WTC11 (cell line): ENCODE results near the gene DYNC1I1. TPM values are rescaled to one million over a fixed set of nuclear protein-coding genes. Genes with fewer than 3 reads are reported as not detected.
A peak's percentile ranks its signal among the peaks of the same experiment; 100 is the strongest.

Source experiments
- ATAC-seq: fragments of 200-7000 bp; cut with Tn5 transposase; 2 replicates; pipeline ENCODE4 v1.10.0; 2021; ENCODE audit warnings: mild to moderate bottlenecking, moderate library complexity
- CTCF ChIA-PET: fragments of 300-600 bp; sonication (Branson Sonifier 250); formaldehyde crosslinking; loops from one replicate; lab custom pipeline; 2021; ENCODE audit warnings: antibody characterized with exemption; lab: Charles Lee
- POLR2A ChIA-PET: fragments of 350-600 bp; sonication (Branson Sonifier 250); formaldehyde crosslinking; loops from one replicate; lab custom pipeline; 2021; ENCODE audit warnings: antibody characterized with exemption; lab: Charles Lee
- DNase-seq: peaks from one replicate; pipeline ENCODE4 v3.0.0; 2021; ENCODE audit warnings: low spot score
- H3K27ac Mint-ChIP-seq: 2 replicates; pipeline ENCODE4 v1.8.0; 2021; ENCODE audit warnings: mixed read lengths
- H3K27me3 Mint-ChIP-seq: 2 replicates; pipeline ENCODE4 v1.8.0; 2021; ENCODE audit warnings: low read depth, mild to moderate bottlenecking, moderate library complexity, mixed read lengths
- H3K36me3 Mint-ChIP-seq: 2 replicates; pipeline ENCODE4 v1.8.0; 2021; ENCODE audit warnings: mixed read lengths
- H3K4me1 Mint-ChIP-seq: 2 replicates; pipeline ENCODE4 v1.8.0; 2022; ENCODE audit warnings: mixed read lengths
- H3K4me3 Mint-ChIP-seq: 2 replicates; pipeline ENCODE4 v1.8.0; 2021; ENCODE audit warnings: mild to moderate bottlenecking, moderate library complexity, mixed read lengths
- H3K9me3 Mint-ChIP-seq: 2 replicates; pipeline ENCODE4 v1.8.0; 2021; ENCODE audit warnings: mixed read lengths
- ATF2 ChIP-seq: sonication (generic); formaldehyde crosslinking; IDR thresholded peaks from 2 replicates; pipeline ENCODE4 v1.8.1; 2022; ENCODE audit warnings: low read depth, missing genetic modification reagents, borderline replicate concordance
- CBFB ChIP-seq: sonication (generic); formaldehyde crosslinking; IDR thresholded peaks from 2 replicates; pipeline ENCODE4 v1.8.1; 2022; ENCODE audit warnings: mild to moderate bottlenecking, low read depth, missing genetic modification reagents
- CREM ChIP-seq: sonication (generic); formaldehyde crosslinking; IDR thresholded peaks from 2 replicates; pipeline ENCODE4 v1.8.1; 2022; ENCODE audit warnings: mild to moderate bottlenecking, missing genetic modification reagents, moderate library complexity
- CTCF ChIP-seq: fragments of 200-600 bp; IDR thresholded peaks from 2 replicates; pipeline ENCODE4 v1.8.0; 2022; ENCODE audit warnings: antibody characterized with exemption
- E2F1 ChIP-seq: sonication (generic); formaldehyde crosslinking; IDR thresholded peaks from 2 replicates; pipeline ENCODE4 v1.8.0; 2022; ENCODE audit warnings: mild to moderate bottlenecking, missing genetic modification reagents
- E2F4 ChIP-seq: sonication (generic); formaldehyde crosslinking; IDR thresholded peaks from 2 replicates; pipeline ENCODE4 v1.8.1; 2022; ENCODE audit warnings: low read depth, mild to moderate bottlenecking, moderate library complexity, missing genetic modification reagents, borderline replicate concordance
- GABPB1 ChIP-seq: sonication (generic); formaldehyde crosslinking; IDR thresholded peaks from 2 replicates; pipeline ENCODE4 v1.8.1; 2023; ENCODE audit warnings: mild to moderate bottlenecking, missing genetic modification reagents
- GTF2I ChIP-seq: fragments of 250-450 bp; sonication (Bioruptor Pico); conservative IDR thresholded peaks from 2 replicates; pipeline ENCODE4 v1.4.0; 2021; ENCODE audit warnings: mild to moderate bottlenecking
- HMGA2 ChIP-seq: fragments of 250-450 bp; sonication (Bioruptor Pico); IDR thresholded peaks from 2 replicates; pipeline ENCODE4 v1.4.0; 2021; ENCODE audit warnings: mild to moderate bottlenecking, moderate library complexity
- HMGXB4 ChIP-seq: sonication (generic); formaldehyde crosslinking; IDR thresholded peaks from 2 replicates; pipeline ENCODE4 v1.8.1; 2023; ENCODE audit warnings: mild to moderate bottlenecking, moderate library complexity, missing genetic modification reagents
- MAX ChIP-seq: sonication (generic); formaldehyde crosslinking; IDR thresholded peaks from 2 replicates; pipeline ENCODE4 v1.8.0; 2022; ENCODE audit warnings: mild to moderate bottlenecking, missing genetic modification reagents
- MLX ChIP-seq: sonication (generic); formaldehyde crosslinking; IDR thresholded peaks from 2 replicates; pipeline ENCODE4 v1.8.1; 2023; ENCODE audit warnings: mild to moderate bottlenecking, missing genetic modification reagents, moderate library complexity
- MXD4 ChIP-seq: fragments of 250-450 bp; sonication (Bioruptor Pico); IDR thresholded peaks from 2 replicates; pipeline ENCODE4 v1.8.0; 2021; ENCODE audit warnings: mild to moderate bottlenecking, moderate library complexity, borderline replicate concordance
- NFYB ChIP-seq: sonication (generic); formaldehyde crosslinking; conservative IDR thresholded peaks from 2 replicates; pipeline ENCODE4 v1.8.0; 2022; ENCODE audit warnings: low read depth, missing genetic modification reagents
- NR3C1 ChIP-seq: sonication (generic); formaldehyde crosslinking; conservative IDR thresholded peaks from 2 replicates; pipeline ENCODE4 v1.8.1; 2023; ENCODE audit warnings: low read depth, mild to moderate bottlenecking, missing genetic modification reagents
- OVOL2 ChIP-seq: fragments of 250-450 bp; sonication (Bioruptor Pico); IDR thresholded peaks from 2 replicates; pipeline ENCODE4 v1.9.0; 2021; ENCODE audit warnings: mild to moderate bottlenecking, borderline replicate concordance
- STAT6 ChIP-seq: sonication (generic); formaldehyde crosslinking; conservative IDR thresholded peaks from 2 replicates; pipeline ENCODE4 v1.8.1; 2023; ENCODE audit warnings: mild to moderate bottlenecking, low read depth, missing genetic modification reagents, moderate library complexity
- ZBTB21 ChIP-seq: sonication (generic); formaldehyde crosslinking; IDR thresholded peaks from 2 replicates; pipeline ENCODE4 v1.8.1; 2023; ENCODE audit warnings: mild to moderate bottlenecking, missing genetic modification reagents, borderline replicate concordance
- ZNF219 ChIP-seq: sonication (generic); formaldehyde crosslinking; IDR thresholded peaks from 2 replicates; pipeline ENCODE4 v1.8.0; 2023; ENCODE audit warnings: missing genetic modification reagents, mild to moderate bottlenecking, borderline replicate concordance
- ZNF396 ChIP-seq: fragments of 250-450 bp; sonication (Bioruptor Pico); IDR thresholded peaks from 2 replicates; pipeline ENCODE4 v1.8.0; 2021; ENCODE audit warnings: mild to moderate bottlenecking, moderate library complexity, borderline replicate concordance
- ZNF423 ChIP-seq: fragments of 250-450 bp; sonication (Bioruptor Pico); IDR thresholded peaks from 2 replicates; pipeline ENCODE4 v2.1.2; 2022; ENCODE audit warnings: mild to moderate bottlenecking, moderate library complexity
- total RNA-seq: library from RNA; stranded (reverse); gene quantifications from 3 replicates; pipeline ENCODE4 v1.2.3, GENCODE V29; 2021

DYNC1I1 gene
- total RNA-seq, 1 experiment from 2014 or later: 2.8 TPM

GRCh38 chr7:95908499-95908898 is 136.1 kb downstream of the DYNC1I1 start:
- DNase-seq: no peak
- POLR2A ChIA-PET: no interaction called here
- CTCF ChIA-PET: interaction anchor here (1.2 kb wide), 1 partner anchor 185 kb away, joined by 4 read pairs; no protein-coding TSS in a partner anchor
- Mint-ChIP-seq H3K9me3 (no peaks in the 10 kb centered on the region), H3K4me1 (peaks cover 19% of the 10 kb centered on the region), H3K27me3 (no peaks in the 10 kb centered on the region), H3K36me3 (no peaks in the 10 kb centered on the region), H3K4me3 (no peak overlapping the region), H3K27ac (no peak overlapping the region)
- TF ChIP-seq OVOL2 (CRISPR knock-in tag) (no peak), GABPB1 (CRISPR knock-in tag) (no peak), MXD4 (CRISPR knock-in tag) (no peak), ATF2 (CRISPR knock-in tag) (no peak), ZNF423 (CRISPR knock-in tag) (peak; percentile 62)
- no peak for ATAC-seq

- ChIA-PET CTCF (interaction anchor here (1.1 kb wide), 1 partner anchor 69 kb away, joined by 3 read pairs; no protein-coding TSS in a partner anchor), POLR2A (no interaction called here)
- no peak for ATAC-seq
- Mint-ChIP-seq H3K4me3 (no peak overlapping the region), H3K27ac (no peak overlapping the region), H3K36me3 (no peaks in the 10 kb centered on the region), H3K9me3 (no peaks in the 10 kb centered on the region), H3K4me1 (peaks cover 19% of the 10 kb centered on the region), H3K27me3 (no peaks in the 10 kb centered on the region)
- no peak for DNase-seq
- TF ChIP-seq CTCF: no peak
- TF ChIP-seq E2F4 (CRISPR knock-in tag): no peak
- TF ChIP-seq CBFB (CRISPR knock-in tag): no peak
- TF ChIP-seq NFYB (CRISPR knock-in tag): no peak
- no peak for TF ChIP-seq MAX (CRISPR knock-in tag)
- TF ChIP-seq ZNF219: no peak
- TF ChIP-seq E2F1 (CRISPR knock-in tag): no peak
- no peak for TF ChIP-seq ZNF423 (CRISPR knock-in tag)
- no peak for TF ChIP-seq GTF2I
- TF ChIP-seq ZNF396 (CRISPR knock-in tag): no peak
- TF ChIP-seq STAT6 (CRISPR knock-in tag): no peak
- no peak for TF ChIP-seq MXD4 (CRISPR knock-in tag)
- no peak for TF ChIP-seq CREM
- TF ChIP-seq HMGA2 (CRISPR knock-in tag): no peak
- TF ChIP-seq NR3C1 (CRISPR knock-in tag): no peak
- no peak for TF ChIP-seq ZBTB21
- no peak for TF ChIP-seq HMGXB4 (CRISPR knock-in tag)
- TF ChIP-seq MLX (CRISPR knock-in tag): no peak
Measured at GRCh38 chr7:95910341-95910740, 138.0 kb downstream of the DYNC1I1 start.
